A549 (cell line): ENCODE results near the gene CATSPERE. TPM values are rescaled to one million over a fixed set of nuclear protein-coding genes. Genes with fewer than 3 reads are reported as not detected.
"Not testable (repeated sequence)": the region's sequence is repeated elsewhere in the genome, so short reads cannot be mapped to it uniquely, and the experiment has no call there.

ENCODE experiments used
- ATAC-seq, 2 experiments: fragments of 200-7000 bp in 1 of 2; fragments of >200 bp in 1 of 2; cut with Nextera tagmentation in 1 of 2; cut with Tn5 transposase in 1 of 2; 3 replicates each; pipeline versions ENCODE4 v1.8.0 to v1.9.1; 2018 to 2020; ENCODE audit warnings: mild to moderate bottlenecking in 1 of 2, moderate library complexity in 1 of 2
- CTCF ChIA-PET: fragments of 300-600 bp; sonication (Branson Sonifier 250); formaldehyde crosslinking; extraction: SDS; loops from one replicate; lab custom pipeline; 2021; ENCODE audit warnings: antibody characterized with exemption, inconsistent platforms; lab: Yijun Ruan, JAX
- POLR2A ChIA-PET: fragments of 350-600 bp; formaldehyde crosslinking; extraction: SDS; loops from one replicate; lab custom pipeline; 2021; ENCODE audit warnings: antibody characterized with exemption, inconsistent platforms; lab: Yijun Ruan, JAX
- DNase-seq, 2 experiments: peaks; one replicate each; pipeline versions ENCODE4 v3.0.0 to v3.0.0-alpha.2; 2011 to 2016; ENCODE audit warnings: low read depth in 1 of 2, low spot score in 1 of 2
- FAIRE-seq: peaks from 2 replicates; lab custom pipeline; 2011; peaks lifted over from hg19 to GRCh38; lab: Jason Lieb, UNC
- H3K27ac ChIP-seq, 2 experiments: fragments of >200 bp; sonication (Bioruptor Twin); formaldehyde crosslinking; 3 replicates each; pipeline ENCODE4 v1.5.1; 2016 to 2017
- H3K4me1 ChIP-seq: fragments of >200 bp; sonication (Bioruptor Twin); formaldehyde crosslinking; 3 replicates; pipeline ENCODE4 v1.6.1; 2016
- H3K4me2 ChIP-seq: fragments of >200 bp; sonication (Bioruptor Twin); formaldehyde crosslinking; 3 replicates; pipeline ENCODE4 v1.6.1; 2016
- H3K4me3 ChIP-seq: fragments of >200 bp; sonication (Bioruptor Twin); formaldehyde crosslinking; 3 replicates; pipeline ENCODE4 v1.5.1; 2016
- H3K9me3 ChIP-seq: fragments of >200 bp; sonication (Bioruptor Twin); formaldehyde crosslinking; 3 replicates; pipeline ENCODE4 v1.6.1; 2016
- CBX2 ChIP-seq: fragments of 200-600 bp; sonication (generic); IDR thresholded peaks from 2 replicates; pipeline ENCODE4 v1.6.1; 2016; ENCODE audit warnings: low read depth, mild to moderate bottlenecking, borderline replicate concordance
- CEBPB ChIP-seq, 2 experiments: fragments of >200 bp in 1 of 2; sonication (Bioruptor Twin) in 1 of 2; formaldehyde crosslinking in 1 of 2; IDR thresholded peaks; 2 replicates each; pipeline ENCODE4 v1.6.1; 2012 to 2016
- E2F6 ChIP-seq: IDR thresholded peaks from 2 replicates; pipeline ENCODE4 v1.6.1; 2012; ENCODE audit warnings: low read depth, borderline replicate concordance
- EHF ChIP-seq: fragments of 250-450 bp; sonication (Bioruptor Pico); IDR thresholded peaks from 2 replicates; pipeline ENCODE4 v1.5.0; 2020; ENCODE audit warnings: mild to moderate bottlenecking
- EHMT2 ChIP-seq: fragments of 200-600 bp; sonication (generic); IDR thresholded peaks from 2 replicates; pipeline ENCODE4 v1.6.1; 2016; ENCODE audit warnings: antibody characterized with exemption, low read depth, mild to moderate bottlenecking, moderate library complexity
- EP300 ChIP-seq, 2 experiments: fragments of >200 bp; sonication (Bioruptor Twin); formaldehyde crosslinking; IDR thresholded peaks; 2 replicates in 1 of 2; 3 replicates in 1 of 2; pipeline ENCODE4 v1.6.1; 2016 to 2017
- FOSB ChIP-seq: fragments of 250-450 bp; sonication (Bioruptor Pico); IDR thresholded peaks from 2 replicates; pipeline ENCODE4 v1.5.0; 2020; ENCODE audit warnings: mild to moderate bottlenecking, moderate library complexity
- HDAC2 ChIP-seq: fragments of 200-600 bp; sonication (generic); IDR thresholded peaks from 2 replicates; pipeline ENCODE4 v1.6.1; 2016
- HEYL ChIP-seq: fragments of 250-450 bp; sonication (Bioruptor Pico); IDR thresholded peaks from 2 replicates; pipeline ENCODE4 v1.8.0; 2021; ENCODE audit warnings: mild to moderate bottlenecking, moderate library complexity
- HOXB5 ChIP-seq: fragments of 250-450 bp; sonication (Bioruptor Pico); IDR thresholded peaks from 2 replicates; pipeline ENCODE4 v1.5.0; 2020; ENCODE audit warnings: mild to moderate bottlenecking, moderate library complexity
- JUNB ChIP-seq: fragments of >200 bp; sonication (Bioruptor Twin); formaldehyde crosslinking; IDR thresholded peaks from 2 replicates; pipeline ENCODE4 v1.6.1; 2016
- KDM1A ChIP-seq: fragments of 200-600 bp; sonication (generic); IDR thresholded peaks from 2 replicates; pipeline ENCODE4 v1.6.1; 2016; ENCODE audit warnings: low read depth, mild to moderate bottlenecking
- MAFK ChIP-seq: fragments of 450-650 bp; IDR thresholded peaks from 2 replicates; pipeline ENCODE4 v1.6.1; 2014; ENCODE audit not compliant: partially characterized antibody
- MAX ChIP-seq: IDR thresholded peaks from 2 replicates; pipeline ENCODE4 v1.6.1; 2012
- MAZ ChIP-seq: fragments of 150-350 bp; IDR thresholded peaks from 2 replicates; pipeline ENCODE4 v1.6.1; 2014; ENCODE audit warnings: antibody characterized with exemption, low read depth, low read length, borderline replicate concordance
- PBX3 ChIP-seq: IDR thresholded peaks from 2 replicates; pipeline ENCODE4 v1.6.1; 2012
- POLR2A ChIP-seq: IDR thresholded peaks from 2 replicates; pipeline ENCODE4 v1.6.1; 2012; ENCODE audit warnings: mild to moderate bottlenecking, low read length
- RARB ChIP-seq: fragments of 250-450 bp; sonication (Bioruptor Pico); IDR thresholded peaks from 2 replicates; pipeline ENCODE4 v1.8.0; 2021; ENCODE audit warnings: mild to moderate bottlenecking, moderate library complexity
- SREBF2 ChIP-seq: fragments of 450-650 bp; IDR thresholded peaks from 2 replicates; pipeline ENCODE4 v1.6.1; 2014; ENCODE audit warnings: mild to moderate bottlenecking, moderate library complexity
- ZNF302 ChIP-seq: fragments of 250-450 bp; sonication (Bioruptor Pico); IDR thresholded peaks from 2 replicates; pipeline ENCODE4 v1.9.0; 2021; ENCODE audit warnings: inconsistent platforms, mild to moderate bottlenecking, moderate library complexity
- WGBS: methylation state at CpG from one replicate; pipeline ENCODE4 v1.1.6; 2017; ENCODE audit errors: missing lambda C conversion rate; 5-methylcytosine and 5-hydroxymethylcytosine counted together
- polyA plus RNA-seq, 4 experiments: library from polyadenylated mRNA; depleted of rRNA in 3 of 4; stranded (reverse); fragments of >200 nt; fragmentation: RNase III in 1 of 4; extraction: RNeasy Plus Mini Kit Qiagen cat#74134 plus additional on column Dnase treatment in 1 of 4; gene quantifications; 2 replicates in 3 of 4; 3 replicates in 1 of 4; pipeline ENCODE4 v1.2.3, GENCODE V29; 2011 to 2017

The CATSPERE gene
- polyA plus RNA-seq, 2 of the 4 experiments (the other 2 are of a cell fraction): 0.25 to 0.43 TPM

GRCh38 chr1:244556263-244556662 lies 95.2 kb downstream of the CATSPERE start:
- Histone ChIP-seq H3K27ac (no peak overlapping the region), H3K9me3 (peaks cover 8% of the 10 kb centered on the region; the same call in 1 of the 3 replicates), H3K4me3 (no peak overlapping the region), H3K4me2 (no peak overlapping the region), H3K4me1 (peaks cover 5% of the 10 kb centered on the region; the same call in 1 of the 3 replicates)
- WGBS: 0% methylated on average over 1 of the region's 1 CpG
- TF ChIP-seq EP300 (IDR thresholded peaks at IDR 0.05) (no peak), FOSB (CRISPR knock-in tag) (no peak), EHMT2 (no peak), KDM1A (no peak), EHF (no peak), E2F6 (no peak)
- POLR2A ChIA-PET: no interaction called here
- no peak for FAIRE-seq
- CTCF ChIA-PET: no interaction called here
- DNase-seq: no peak
- ATAC-seq: no peak

- H3K4me1 ChIP-seq: no peaks in the 10 kb centered on the region; the same call in 2 of the 3 replicates
- 10% methylated on average over 1 of the region's 1 CpG for WGBS
- ATAC-seq (no peak), FAIRE-seq (no peak), DNase-seq (no peak)
- peaks cover 8% of the 10 kb centered on the region; the same call in 1 of the 3 replicates for H3K9me3 ChIP-seq
- TF ChIP-seq FOSB (CRISPR knock-in tag): no peak
- no peak for TF ChIP-seq PBX3
- TF ChIP-seq SREBF2: no peak
- TF ChIP-seq RARB (CRISPR knock-in tag): no peak
- TF ChIP-seq ZNF302 (CRISPR knock-in tag): no peak
- TF ChIP-seq HEYL: no peak
- no peak for TF ChIP-seq JUNB
- TF ChIP-seq MAX: no peak
- no peak for TF ChIP-seq HDAC2
- ChIA-PET POLR2A (no interaction called here), CTCF (interaction anchor here (0.7 kb wide), 1 partner anchor 51 kb away, joined by 3 read pairs; no protein-coding TSS in a partner anchor)
- H3K4me3 ChIP-seq: no peak overlapping the region
- no peak overlapping the region for H3K4me2 ChIP-seq
- H3K27ac ChIP-seq: no peak overlapping the region
These were observed 96.5 kb downstream of the CATSPERE start for GRCh38 chr1:244557565-244557964.

GRCh38 chr1:244559561-244559960 lies 98.5 kb downstream of the CATSPERE start:
- no peak overlapping the region for H3K4me2 ChIP-seq
- H3K9me3 ChIP-seq: peaks cover 8% of the 10 kb centered on the region; the same call in 2 of the 3 replicates
- no peaks in the 10 kb centered on the region for H3K4me1 ChIP-seq
- TF ChIP-seq CBX2 (no peak), FOSB (CRISPR knock-in tag) (no peak), HOXB5 (CRISPR knock-in tag) (no peak), CEBPB (IDR thresholded peaks at IDR 0.05) (no peak), MAFK (no peak), POLR2A (no peak), MAZ (no peak), HEYL (no peak)
- 61% methylated on average over 1 of the region's 1 CpG for WGBS
- H3K4me3 ChIP-seq: no peak overlapping the region
- POLR2A ChIA-PET: no interaction called here
- CTCF ChIA-PET: no interaction called here
- no peak for FAIRE-seq
- ATAC-seq: no peak
- DNase-seq: no peak
- no peak overlapping the region for H3K27ac ChIP-seq

- POLR2A ChIA-PET, FAIRE-seq: not testable (repeated sequence)
These were observed 101.8 kb downstream of the CATSPERE start for GRCh38 chr1:244562877-244563276.

More at GRCh38 chr1:244562877-244563276, 101.8 kb downstream of the CATSPERE start:
- H3K9me3 ChIP-seq, H3K4me1 ChIP-seq, ATAC-seq, H3K4me2 ChIP-seq, H3K27ac ChIP-seq, CTCF ChIA-PET, H3K4me3 ChIP-seq, DNase-seq: not testable (repeated sequence)
- WGBS: 67% methylated on average over 1 of the region's 1 CpG
